SU-DHL-6 (cell line): ENCODE data around the gene NADK2.

Source experiments
- H2AFZ ChIP-seq: fragments of 200-600 bp; sonication (generic); 2 replicates; pipeline ENCODE4 v1.6.1; 2014; ENCODE audit warnings: low read depth, mild to moderate bottlenecking, moderate library complexity, mixed read lengths, antibody characterized with exemption, low read length; ENCODE audit not compliant: severe bottlenecking
- H3F3A ChIP-seq: fragments of 200-600 bp; shearing (Covaris generic); 2 replicates; pipeline ENCODE4 v1.6.0; 2016; ENCODE audit warnings: antibody characterized with exemption, mild to moderate bottlenecking; ENCODE audit not compliant: insufficient read depth
- H3K27ac ChIP-seq: fragments of 200-600 bp; sonication (generic); 2 replicates; pipeline ENCODE4 v1.5.1; 2016; ENCODE audit warnings: low read depth, mild to moderate bottlenecking, low read length, moderate library complexity, mixed read lengths
- H3K27me3 ChIP-seq: fragments of 200-600 bp; sonication (generic), shearing (Covaris generic); 2 replicates; pipeline ENCODE4 v1.6.0; 2014; ENCODE audit warnings: mild to moderate bottlenecking, low read length
- H3K36me3 ChIP-seq: fragments of 200-600 bp; sonication (generic); 2 replicates; pipeline ENCODE4 v1.6.1; 2014; ENCODE audit warnings: mild to moderate bottlenecking, low read length, mixed read lengths
- H3K4me2 ChIP-seq: fragments of 300-600, 200-600 bp; shearing (Covaris generic), sonication (generic); 2 replicates; pipeline ENCODE4 v1.6.0; 2014; ENCODE audit warnings: low read length, low read depth, mild to moderate bottlenecking; ENCODE audit not compliant: poor library complexity, severe bottlenecking
- H3K4me3 ChIP-seq: fragments of 200-600 bp; sonication (generic); 2 replicates; pipeline ENCODE4 v1.5.1; 2014; ENCODE audit warnings: antibody characterized with exemption, low read length, mild to moderate bottlenecking, mixed read lengths; ENCODE audit not compliant: insufficient read depth, poor library complexity, severe bottlenecking
- H3K79me2 ChIP-seq: fragments of 200-600 bp; sonication (generic); 2 replicates; pipeline ENCODE4 v1.6.1; 2014; ENCODE audit warnings: mild to moderate bottlenecking, low read length, moderate library complexity; ENCODE audit not compliant: insufficient read depth
- H3K9ac ChIP-seq: fragments of 200-600 bp; sonication (generic); 2 replicates; pipeline ENCODE4 v1.7.0; 2014; ENCODE audit warnings: mild to moderate bottlenecking, low read length
- H3K9me2 ChIP-seq: fragments of 200-600 bp; sonication (generic); replicated peaks from 2 replicates; pipeline ENCODE4 v1.6.1; 2014; ENCODE audit warnings: low read length; ENCODE audit not compliant: insufficient read depth
- H3K9me3 ChIP-seq: fragments of 200-600 bp; sonication (generic); 2 replicates; pipeline ENCODE4 v1.6.1; 2014; ENCODE audit warnings: low read length, mixed read lengths; ENCODE audit not compliant: insufficient read depth
- H4K20me1 ChIP-seq: fragments of 200-600 bp; sonication (generic); 2 replicates; pipeline ENCODE4 v1.6.1; 2014; ENCODE audit warnings: low read depth, mild to moderate bottlenecking, antibody characterized with exemption, low read length, moderate library complexity, mixed read lengths
- EZH2phosphoT487 ChIP-seq: fragments of 200-600 bp; sonication (generic), shearing (Covaris generic); conservative IDR thresholded peaks from 2 replicates; pipeline ENCODE4 v1.6.1; 2018; ENCODE audit warnings: mild to moderate bottlenecking, antibody characterized with exemption, low read length, moderate library complexity, mixed read lengths
- TF ChIP-seq, protein P1 (sequence below): fragments of 200-600 bp; sonication (generic); IDR thresholded peaks from one replicate; pipeline ENCODE4 v1.5.1; 2017; ENCODE audit warnings: antibody characterized with exemption, mild to moderate bottlenecking, low read length, moderate library complexity; ENCODE audit not compliant: insufficient read depth, poor library complexity, severe bottlenecking

NADK2 gene

GRCh38 chr5:36281626-36282025 is 39.9 kb upstream of the NADK2 start:
- no peak for TF ChIP-seq EZH2phosphoT487
- TF ChIP-seq, protein P1, sequence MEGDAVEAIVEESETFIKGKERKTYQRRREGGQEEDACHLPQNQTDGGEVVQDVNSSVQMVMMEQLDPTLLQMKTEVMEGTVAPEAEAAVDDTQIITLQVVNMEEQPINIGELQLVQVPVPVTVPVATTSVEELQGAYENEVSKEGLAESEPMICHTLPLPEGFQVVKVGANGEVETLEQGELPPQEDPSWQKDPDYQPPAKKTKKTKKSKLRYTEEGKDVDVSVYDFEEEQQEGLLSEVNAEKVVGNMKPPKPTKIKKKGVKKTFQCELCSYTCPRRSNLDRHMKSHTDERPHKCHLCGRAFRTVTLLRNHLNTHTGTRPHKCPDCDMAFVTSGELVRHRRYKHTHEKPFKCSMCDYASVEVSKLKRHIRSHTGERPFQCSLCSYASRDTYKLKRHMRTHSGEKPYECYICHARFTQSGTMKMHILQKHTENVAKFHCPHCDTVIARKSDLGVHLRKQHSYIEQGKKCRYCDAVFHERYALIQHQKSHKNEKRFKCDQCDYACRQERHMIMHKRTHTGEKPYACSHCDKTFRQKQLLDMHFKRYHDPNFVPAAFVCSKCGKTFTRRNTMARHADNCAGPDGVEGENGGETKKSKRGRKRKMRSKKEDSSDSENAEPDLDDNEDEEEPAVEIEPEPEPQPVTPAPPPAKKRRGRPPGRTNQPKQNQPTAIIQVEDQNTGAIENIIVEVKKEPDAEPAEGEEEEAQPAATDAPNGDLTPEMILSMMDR = no peak
- no peaks in the 10 kb centered on the region for H3K27me3 ChIP-seq
- H3K79me2 ChIP-seq = no peaks in the 10 kb centered on the region
- H3K9me2 ChIP-seq = no peaks in the 10 kb centered on the region
- H3K4me2 ChIP-seq = no peak overlapping the region
- H3K36me3 ChIP-seq = no peaks in the 10 kb centered on the region
- H4K20me1 ChIP-seq = no peaks in the 10 kb centered on the region
- H2AFZ ChIP-seq = no peak overlapping the region
- no peak overlapping the region for H3K9ac ChIP-seq
- H3K27ac ChIP-seq = no peak overlapping the region
- no peaks in the 10 kb centered on the region for H3K9me3 ChIP-seq
- H3K4me3 ChIP-seq = no peak overlapping the region
- H3F3A ChIP-seq = no peaks in the 10 kb centered on the region

- Histone ChIP-seq H3F3A (no peaks in the 10 kb centered on the region), H3K4me2 (no peak overlapping the region), H3K79me2 (no peaks in the 10 kb centered on the region), H3K27me3 (no peaks in the 10 kb centered on the region), H3K9me2 (no peaks in the 10 kb centered on the region), H3K27ac (no peak overlapping the region), H4K20me1 (no peaks in the 10 kb centered on the region), H3K36me3 (no peaks in the 10 kb centered on the region), H3K9ac (no peak overlapping the region), H2AFZ (no peak overlapping the region), H3K9me3 (no peaks in the 10 kb centered on the region), H3K4me3 (no peak overlapping the region)
- TF ChIP-seq, protein P1 = no peak
- no peak for TF ChIP-seq EZH2phosphoT487
These were observed 37.5 kb upstream of the NADK2 start for GRCh38 chr5:36279054-36279698.

GRCh38 chr5:36277521-36278176 is 35.9 kb upstream of the NADK2 start:
- Histone ChIP-seq H3K9me2 (no peaks in the 10 kb centered on the region), H3K4me2 (no peak overlapping the region), H3K27me3 (no peaks in the 10 kb centered on the region), H3K79me2 (no peaks in the 10 kb centered on the region), H2AFZ (no peak overlapping the region), H3F3A (no peaks in the 10 kb centered on the region), H4K20me1 (no peaks in the 10 kb centered on the region), H3K9ac (no peak overlapping the region), H3K36me3 (no peaks in the 10 kb centered on the region), H3K4me3 (no peak overlapping the region), H3K27ac (no peak overlapping the region), H3K9me3 (no peaks in the 10 kb centered on the region)
- TF ChIP-seq EZH2phosphoT487 = no peak
- TF ChIP-seq, protein P1 = no peak
